T-helper 1 cell treated with Interleukin-12 subunit alpha and Interleukin-12 subunit beta and Interleukin-4 antibody, amounts not matched to agents 30 μg/mL and 1 μg/mL, for 36 hours (primary cell): Measurements from ENCODE around the gene OBP2B.
"Not testable (repeated sequence)": the region's sequence is repeated elsewhere in the genome, so short reads cannot be mapped to it uniquely, and the experiment has no call there.

Experiments
- H3K27ac Mint-ChIP-seq: one replicate; pipeline ENCODE4 v1.8.0; 2021; ENCODE audit warnings: mild to moderate bottlenecking, mixed read lengths
- H3K27me3 Mint-ChIP-seq: one replicate; pipeline ENCODE4 v1.8.0; 2021; ENCODE audit warnings: low read depth, mixed read lengths
- H3K36me3 Mint-ChIP-seq: one replicate; pipeline ENCODE4 v1.8.0; 2021; ENCODE audit warnings: low read depth, mixed read lengths
- H3K4me1 Mint-ChIP-seq: one replicate; pipeline ENCODE4 v1.8.0; 2021; ENCODE audit warnings: low read depth, mixed read lengths
- H3K4me3 Mint-ChIP-seq: one replicate; pipeline ENCODE4 v1.8.0; 2021; ENCODE audit warnings: mild to moderate bottlenecking, moderate library complexity, mixed read lengths
- H3K9me3 Mint-ChIP-seq: one replicate; pipeline ENCODE4 v1.8.0; 2021; ENCODE audit warnings: mixed read lengths

OBP2B gene

DNA sequence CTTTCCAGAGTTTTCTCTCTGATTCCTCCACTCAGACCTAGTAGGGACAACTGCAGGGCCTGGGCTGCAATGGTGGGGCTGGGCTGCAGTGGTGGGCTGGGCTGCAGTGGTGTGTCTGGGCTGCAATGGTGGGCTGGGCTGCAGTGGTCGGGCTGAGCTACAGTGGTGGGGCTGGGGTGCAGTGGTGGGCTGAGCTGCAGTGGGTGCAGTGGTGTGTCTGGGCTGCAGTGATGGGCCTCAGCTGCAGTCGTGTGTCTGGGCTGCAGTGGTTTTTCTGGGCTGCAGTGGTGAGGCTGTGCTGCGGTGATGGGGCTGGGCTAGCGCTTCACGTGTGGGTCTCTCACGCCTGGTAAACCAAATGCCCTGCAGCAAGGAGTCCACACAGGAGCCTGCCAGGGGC, 38.6 kb upstream of the OBP2B start:
- Mint-ChIP-seq H3K9me3 (no peaks in the 10 kb centered on the region), H3K27ac (no peak overlapping the region), H3K4me3 (no peak overlapping the region), H3K36me3 (peaks cover 2% of the 10 kb centered on the region), H3K4me1 (peaks cover 15% of the 10 kb centered on the region), H3K27me3 (peaks cover 15% of the 10 kb centered on the region)

DNA sequence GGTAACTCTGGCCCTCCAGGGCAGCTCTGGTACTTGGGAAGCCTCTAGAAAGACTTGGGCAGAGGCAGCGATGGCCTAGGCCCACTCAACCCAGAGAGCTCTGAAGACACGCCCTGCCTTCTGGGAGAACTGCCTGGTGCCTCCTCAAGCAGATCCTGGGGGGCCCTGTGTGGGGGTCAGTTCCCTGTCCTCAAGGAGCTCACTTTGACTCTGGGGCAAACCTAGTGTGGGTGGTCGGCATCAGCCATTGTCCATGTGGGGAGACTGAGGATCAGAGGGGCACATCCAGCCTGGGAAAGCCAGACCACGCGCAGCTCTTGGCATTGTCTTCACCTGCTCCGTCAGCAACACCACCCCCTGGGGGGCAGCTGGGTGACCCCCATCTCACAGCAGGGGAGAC, 37.9 kb upstream of the OBP2B start:
- H3K4me1 Mint-ChIP-seq: peaks cover 15% of the 10 kb centered on the region
- no peak overlapping the region for H3K27ac Mint-ChIP-seq
- H3K9me3 Mint-ChIP-seq: no peaks in the 10 kb centered on the region
- H3K36me3 Mint-ChIP-seq: peaks cover 2% of the 10 kb centered on the region
- peaks cover 15% of the 10 kb centered on the region for H3K27me3 Mint-ChIP-seq
- no peak overlapping the region for H3K4me3 Mint-ChIP-seq

DNA sequence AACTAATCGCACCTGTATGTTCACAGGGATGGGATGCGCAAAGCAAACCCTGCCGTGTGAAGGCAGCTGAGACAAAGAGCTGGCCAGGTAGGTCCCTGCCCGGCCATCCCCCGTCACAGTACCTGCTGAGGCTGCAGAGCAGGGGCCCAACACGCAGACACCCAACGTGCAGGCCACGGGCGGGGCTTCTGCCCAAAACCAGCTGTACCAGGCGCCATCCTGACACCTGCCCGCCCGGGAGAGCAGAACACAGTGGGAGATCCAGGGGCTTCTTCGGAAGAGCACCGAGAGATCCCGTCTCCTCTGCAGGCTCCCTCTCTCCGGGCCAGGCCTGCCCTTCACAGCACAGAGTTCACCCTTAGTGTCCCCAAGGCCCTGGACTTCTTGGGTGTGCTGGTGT, 37.5 kb upstream of the OBP2B start:
- Mint-ChIP-seq H3K36me3 (peaks cover 2% of the 10 kb centered on the region), H3K27ac (no peak overlapping the region), H3K4me1 (peaks cover 13% of the 10 kb centered on the region), H3K4me3 (no peak overlapping the region), H3K27me3 (peaks cover 15% of the 10 kb centered on the region), H3K9me3 (no peaks in the 10 kb centered on the region)

DNA sequence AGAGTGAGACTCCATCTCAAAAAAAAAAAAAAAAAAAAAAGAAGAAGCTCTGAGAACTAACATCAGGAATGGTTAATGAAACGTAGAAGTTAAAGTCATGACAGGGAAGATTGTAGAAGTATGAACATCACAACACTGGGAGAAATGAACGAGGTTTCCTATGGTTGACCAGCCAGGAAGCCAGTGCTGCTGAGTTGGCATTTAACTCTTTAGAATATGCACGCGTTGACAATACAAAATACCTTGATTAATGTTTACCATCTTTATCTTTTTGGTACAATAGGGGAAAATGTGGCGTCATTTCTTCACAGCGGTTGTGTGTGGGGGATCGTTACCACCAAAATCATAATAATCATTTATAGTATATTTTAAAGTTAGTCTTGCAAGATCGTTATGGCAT, 33.9 kb upstream of the OBP2B start:
- no peaks in the 10 kb centered on the region for H3K36me3 Mint-ChIP-seq
- peaks cover 12% of the 10 kb centered on the region for H3K27me3 Mint-ChIP-seq
- no peak overlapping the region for H3K27ac Mint-ChIP-seq
- peaks cover 6% of the 10 kb centered on the region for H3K4me1 Mint-ChIP-seq
- no peaks in the 10 kb centered on the region for H3K9me3 Mint-ChIP-seq
- H3K4me3 Mint-ChIP-seq: no peak overlapping the region

DNA sequence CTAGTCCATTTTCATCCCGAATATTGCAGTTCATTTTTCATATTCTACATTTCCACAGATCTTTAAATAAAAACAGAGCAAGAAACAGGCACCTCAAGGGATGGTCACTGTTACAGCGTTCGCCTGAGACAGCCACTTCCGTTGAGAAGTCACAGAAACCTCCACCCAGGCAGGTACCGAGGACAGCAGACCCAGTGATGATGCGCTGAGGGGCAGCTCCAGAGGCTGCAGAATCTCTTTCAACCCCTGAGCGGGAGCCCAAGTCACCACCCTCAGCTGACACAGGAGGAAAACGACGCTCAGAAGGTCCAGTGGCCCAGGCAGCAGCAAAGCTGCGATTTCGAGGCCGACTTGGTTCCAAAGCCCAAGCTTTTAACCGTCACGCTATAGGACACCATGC, 33.2 kb upstream of the OBP2B start:
- Mint-ChIP-seq H3K9me3 (no peaks in the 10 kb centered on the region), H3K4me1 (peaks cover 6% of the 10 kb centered on the region), H3K36me3 (no peaks in the 10 kb centered on the region), H3K4me3 (no peak overlapping the region), H3K27me3 (peaks cover 19% of the 10 kb centered on the region), H3K27ac (no peak overlapping the region)

DNA sequence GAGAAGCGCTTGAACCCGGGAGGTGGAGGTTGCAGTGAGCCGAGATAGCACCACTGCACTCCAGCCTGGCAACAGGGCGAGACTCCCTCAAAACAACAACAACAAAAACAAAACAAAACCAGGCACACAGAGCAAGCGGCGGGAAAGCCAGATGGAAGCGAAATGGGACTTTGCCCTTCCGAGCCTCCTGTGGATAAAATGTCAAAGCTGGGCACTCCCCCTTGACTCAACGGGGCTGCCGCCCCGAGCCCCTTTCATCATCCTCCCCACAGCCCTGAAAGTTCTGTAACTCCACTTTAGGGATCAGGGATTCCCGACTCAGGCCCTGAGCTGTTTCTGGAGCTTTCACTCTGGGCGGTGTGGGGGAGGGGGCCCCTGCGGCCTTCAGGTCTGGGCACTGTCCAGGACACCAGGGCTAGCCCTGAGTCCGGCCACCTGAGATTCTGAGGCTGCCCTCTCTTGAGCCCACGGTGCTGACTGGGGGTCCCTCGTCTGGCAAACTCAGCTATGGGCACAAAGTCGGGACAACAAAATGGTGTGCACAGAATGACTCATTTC, 30.6 kb upstream of the OBP2B start:
- H3K4me1 Mint-ChIP-seq: peaks cover 6% of the 10 kb centered on the region
- H3K4me3 Mint-ChIP-seq: no peak overlapping the region
- H3K36me3 Mint-ChIP-seq: no peaks in the 10 kb centered on the region
- H3K27ac Mint-ChIP-seq: no peak overlapping the region
- H3K9me3 Mint-ChIP-seq: no peaks in the 10 kb centered on the region
- peaks cover 19% of the 10 kb centered on the region for H3K27me3 Mint-ChIP-seq

DNA sequence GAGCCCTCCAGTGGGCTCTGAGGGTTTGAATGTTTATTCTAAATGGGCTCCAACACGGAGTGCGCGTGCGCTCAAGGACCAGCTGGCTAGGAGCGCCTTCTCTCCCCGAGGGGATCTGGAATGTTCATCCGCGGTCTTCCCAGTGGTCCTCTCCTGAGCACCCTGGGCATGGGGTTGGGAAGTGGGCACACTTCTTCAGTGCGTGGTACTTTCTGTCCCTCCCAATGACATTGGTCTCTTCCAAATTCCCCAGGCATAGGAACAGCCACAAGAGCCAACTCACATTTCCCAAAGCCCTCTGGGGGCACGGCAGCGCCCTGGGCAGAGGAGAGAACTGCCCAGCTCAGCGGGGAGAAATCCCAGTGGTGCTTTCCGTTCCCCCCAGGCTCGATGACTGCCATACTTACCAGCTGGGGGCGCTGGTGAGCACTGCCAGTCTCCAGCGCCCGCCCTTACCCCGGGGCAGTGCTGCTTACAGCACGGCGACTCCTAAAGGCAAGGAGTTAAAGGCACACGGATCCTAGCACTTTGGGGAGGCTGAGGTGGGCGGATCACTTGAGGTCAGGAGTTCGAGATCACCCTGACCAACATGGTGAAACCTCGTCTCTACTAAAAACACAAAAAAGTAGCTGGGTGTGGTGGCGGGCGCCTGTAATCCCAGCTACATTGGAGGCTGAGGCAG, 29.9 kb upstream of the OBP2B start:
- H3K27ac Mint-ChIP-seq: no peak overlapping the region
- H3K9me3 Mint-ChIP-seq: no peaks in the 10 kb centered on the region

DNA sequence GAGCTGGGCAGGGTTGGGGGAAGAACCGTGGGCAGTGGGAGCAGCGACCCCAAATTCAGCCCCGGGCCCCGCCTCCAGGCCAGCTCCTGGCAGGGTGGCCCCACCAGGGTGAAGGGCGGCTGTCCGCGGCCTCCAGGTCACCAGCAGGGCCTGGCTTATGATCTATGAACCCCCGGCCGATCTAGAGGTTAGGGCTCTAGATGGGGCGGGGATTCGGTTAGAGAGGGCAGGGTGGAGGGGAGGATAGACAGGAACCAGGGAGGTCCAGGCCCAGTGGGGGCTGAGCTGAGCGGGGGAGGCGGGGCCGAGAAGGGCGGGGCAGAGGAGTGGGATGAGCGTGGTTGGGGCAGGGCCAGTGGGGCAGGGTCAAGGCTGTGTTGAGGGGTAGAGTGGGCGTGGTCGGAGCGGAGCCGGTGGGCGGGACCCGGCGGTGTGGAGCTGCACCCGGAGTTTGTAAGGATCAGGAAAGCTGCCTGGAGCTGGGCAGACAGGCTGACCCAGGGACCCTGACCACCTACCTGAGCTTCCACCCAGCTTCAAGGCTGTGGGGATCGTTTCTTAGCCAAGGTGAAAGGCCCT, 29.3 kb upstream of the OBP2B start:
- no peak overlapping the region for H3K27ac Mint-ChIP-seq
- H3K4me1 Mint-ChIP-seq: peaks cover 6% of the 10 kb centered on the region
- peak overlapping the region; percentile 34 for H3K4me3 Mint-ChIP-seq

More for the DNA sequence above, 29.9 kb upstream of the OBP2B start:
- peaks cover 6% of the 10 kb centered on the region for H3K4me1 Mint-ChIP-seq
- H3K36me3 Mint-ChIP-seq: no peaks in the 10 kb centered on the region
- H3K4me3 Mint-ChIP-seq: peak overlapping the region; percentile 61
- H3K27me3 Mint-ChIP-seq: peaks cover 19% of the 10 kb centered on the region

DNA sequence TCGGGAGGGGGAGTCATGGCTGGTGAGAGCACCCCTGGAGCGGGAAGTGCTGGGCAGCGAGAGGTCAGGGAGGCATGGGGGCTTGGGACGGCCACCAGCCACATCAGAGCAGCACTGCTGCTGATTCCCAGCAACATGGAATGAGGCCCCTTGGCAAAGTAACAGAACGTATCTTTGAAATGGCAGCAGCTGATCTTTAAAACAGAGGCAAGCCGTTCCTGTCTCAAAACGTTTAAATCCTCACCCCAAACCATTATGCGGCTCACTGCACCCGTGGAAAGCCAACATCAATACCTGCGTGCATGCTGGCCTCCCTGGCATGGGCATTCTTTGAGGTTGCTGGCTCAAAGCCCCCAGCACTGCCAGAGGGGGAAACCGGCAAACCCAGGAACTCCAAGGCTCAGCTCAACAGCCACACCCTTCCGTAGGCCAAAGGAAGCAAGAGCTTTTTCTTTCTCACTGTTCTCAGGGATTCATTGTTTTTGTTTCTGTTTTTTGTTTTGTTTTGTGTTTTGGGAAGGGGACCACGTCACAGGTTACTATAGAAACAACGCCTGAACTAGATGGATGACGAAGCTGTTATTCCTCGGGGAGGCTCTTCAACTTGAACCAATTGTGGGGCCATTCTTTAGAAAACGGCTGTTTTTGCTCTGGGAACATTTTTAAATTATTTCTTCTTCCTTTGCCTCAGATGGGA, 28.1 kb upstream of the OBP2B start:
- Mint-ChIP-seq H3K36me3 (no peaks in the 10 kb centered on the region), H3K27me3 (peaks cover 8% of the 10 kb centered on the region), H3K4me3 (no peak overlapping the region), H3K4me1 (peaks cover 6% of the 10 kb centered on the region), H3K9me3 (no peaks in the 10 kb centered on the region), H3K27ac (no peak overlapping the region)

More for the DNA sequence above, 29.3 kb upstream of the OBP2B start:
- Mint-ChIP-seq H3K27me3 (peaks cover 13% of the 10 kb centered on the region), H3K9me3 (no peaks in the 10 kb centered on the region), H3K36me3 (no peaks in the 10 kb centered on the region)

DNA sequence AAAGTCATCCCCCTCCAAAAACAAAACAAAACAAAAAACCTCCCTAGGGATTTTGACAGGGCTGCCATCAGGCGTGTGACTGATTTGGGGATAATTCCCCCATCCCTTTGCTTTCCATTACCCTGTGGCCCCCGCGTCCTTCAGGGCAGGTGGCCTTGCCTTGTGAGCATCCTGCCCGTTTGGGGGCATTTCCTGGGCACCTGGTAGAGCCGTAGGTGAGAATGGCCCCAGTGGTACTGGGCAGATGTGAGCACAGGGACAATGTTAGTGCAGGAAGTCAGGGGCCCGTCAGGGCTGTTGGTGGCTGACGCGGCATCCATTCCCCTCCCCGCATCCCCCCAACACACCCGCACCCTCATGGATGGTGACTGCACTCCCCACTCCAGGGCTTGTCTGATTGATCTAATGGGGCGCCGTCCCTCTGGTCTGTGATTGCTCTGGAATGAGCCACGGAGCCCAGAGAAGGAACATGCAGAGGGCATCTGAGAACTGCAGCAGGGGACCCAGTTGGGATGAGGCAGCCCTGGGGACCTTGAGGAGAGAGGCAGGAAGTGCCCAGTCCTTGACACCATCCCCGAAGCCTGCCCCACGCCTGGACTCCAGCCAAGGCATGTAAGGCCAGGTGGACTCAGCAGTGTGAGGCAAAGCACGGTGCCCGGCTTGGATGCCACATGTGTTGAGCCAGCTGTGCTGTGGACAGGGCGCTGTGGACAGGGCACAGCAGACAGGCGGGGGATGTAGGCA, 27.4 kb upstream of the OBP2B start:
- not testable (repeated sequence) for H3K9me3 Mint-ChIP-seq, H3K27me3 Mint-ChIP-seq, H3K27ac Mint-ChIP-seq, H3K36me3 Mint-ChIP-seq, H3K4me3 Mint-ChIP-seq, H3K4me1 Mint-ChIP-seq

DNA sequence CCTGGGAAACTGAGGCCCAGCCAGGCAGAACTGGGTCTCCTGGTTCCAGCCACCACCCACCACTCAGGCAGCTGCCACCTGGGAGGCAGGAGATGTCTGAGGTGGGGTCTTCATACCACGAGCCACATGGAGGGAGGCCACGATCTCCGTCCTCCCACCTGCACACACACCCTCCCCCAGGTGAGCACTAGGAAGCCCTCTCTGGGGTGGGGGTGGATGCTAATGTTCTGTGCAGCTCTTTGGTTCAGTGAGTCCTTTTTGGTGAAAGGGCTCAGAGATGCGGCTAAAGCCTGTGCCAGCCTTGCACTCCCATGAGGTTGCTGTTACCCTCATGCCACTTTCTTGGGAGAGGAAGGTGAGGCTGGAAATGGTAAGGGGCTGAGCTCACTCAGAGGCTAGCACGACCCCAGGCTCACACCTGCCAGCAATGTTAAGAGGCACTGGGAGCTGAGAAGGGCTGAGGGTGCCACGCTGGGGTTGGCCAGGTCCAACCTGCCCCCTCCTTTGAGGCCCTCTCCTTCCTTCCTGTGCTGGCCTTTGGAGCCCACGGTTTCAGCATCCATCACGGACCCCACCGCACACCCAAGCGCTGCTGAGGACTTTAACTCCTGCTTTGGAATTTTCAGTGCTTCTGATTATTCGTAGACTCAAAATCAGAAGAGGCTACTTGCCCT, 26.6 kb upstream of the OBP2B start:
- Mint-ChIP-seq H3K4me1 (peaks cover 6% of the 10 kb centered on the region), H3K27me3 (peaks cover 8% of the 10 kb centered on the region), H3K9me3 (no peaks in the 10 kb centered on the region), H3K36me3 (no peaks in the 10 kb centered on the region), H3K27ac (no peak overlapping the region), H3K4me3 (no peak overlapping the region)

DNA sequence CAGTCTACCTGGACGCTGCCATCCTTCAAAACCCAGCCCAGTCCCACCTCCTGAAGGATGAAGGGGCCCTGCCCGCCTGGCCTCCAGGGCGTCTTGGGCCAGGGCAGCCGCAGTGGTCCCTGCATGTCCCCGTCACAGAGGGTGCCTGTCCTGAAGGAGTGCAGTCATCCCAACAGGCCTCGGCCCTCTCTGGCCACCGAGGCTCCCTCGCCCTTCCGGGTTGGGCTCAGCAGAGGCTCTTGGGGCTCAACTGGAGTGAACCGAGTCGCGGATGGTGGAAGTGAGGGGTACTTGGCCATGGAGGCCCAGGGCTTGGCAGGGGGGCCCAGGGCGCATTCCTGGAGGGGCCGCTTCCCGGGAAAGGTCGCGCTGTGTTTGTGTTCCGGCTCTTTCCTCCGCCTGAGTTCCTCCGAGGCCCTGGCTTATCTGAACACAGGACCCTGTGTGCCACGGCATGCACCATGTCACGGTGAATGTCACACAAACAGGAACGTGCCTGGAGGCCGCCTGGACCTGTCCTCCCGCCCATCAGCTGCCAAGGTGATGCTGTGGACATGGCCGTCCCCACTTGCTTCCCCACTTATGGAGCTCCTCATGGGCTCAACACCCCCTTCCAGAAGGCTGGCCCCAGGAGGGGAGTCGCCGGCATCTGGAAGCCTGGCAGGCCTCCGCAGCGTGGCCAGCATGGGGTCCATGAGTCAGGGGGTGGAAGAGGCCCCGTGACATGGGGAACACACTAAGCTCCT, 25.7 kb upstream of the OBP2B start:
- peaks cover 8% of the 10 kb centered on the region for H3K27me3 Mint-ChIP-seq
- peak overlapping the region; percentile 49 for H3K27ac Mint-ChIP-seq
- no peak overlapping the region for H3K4me3 Mint-ChIP-seq
- H3K9me3 Mint-ChIP-seq: no peaks in the 10 kb centered on the region
- peaks cover 6% of the 10 kb centered on the region for H3K4me1 Mint-ChIP-seq
- no peaks in the 10 kb centered on the region for H3K36me3 Mint-ChIP-seq

DNA sequence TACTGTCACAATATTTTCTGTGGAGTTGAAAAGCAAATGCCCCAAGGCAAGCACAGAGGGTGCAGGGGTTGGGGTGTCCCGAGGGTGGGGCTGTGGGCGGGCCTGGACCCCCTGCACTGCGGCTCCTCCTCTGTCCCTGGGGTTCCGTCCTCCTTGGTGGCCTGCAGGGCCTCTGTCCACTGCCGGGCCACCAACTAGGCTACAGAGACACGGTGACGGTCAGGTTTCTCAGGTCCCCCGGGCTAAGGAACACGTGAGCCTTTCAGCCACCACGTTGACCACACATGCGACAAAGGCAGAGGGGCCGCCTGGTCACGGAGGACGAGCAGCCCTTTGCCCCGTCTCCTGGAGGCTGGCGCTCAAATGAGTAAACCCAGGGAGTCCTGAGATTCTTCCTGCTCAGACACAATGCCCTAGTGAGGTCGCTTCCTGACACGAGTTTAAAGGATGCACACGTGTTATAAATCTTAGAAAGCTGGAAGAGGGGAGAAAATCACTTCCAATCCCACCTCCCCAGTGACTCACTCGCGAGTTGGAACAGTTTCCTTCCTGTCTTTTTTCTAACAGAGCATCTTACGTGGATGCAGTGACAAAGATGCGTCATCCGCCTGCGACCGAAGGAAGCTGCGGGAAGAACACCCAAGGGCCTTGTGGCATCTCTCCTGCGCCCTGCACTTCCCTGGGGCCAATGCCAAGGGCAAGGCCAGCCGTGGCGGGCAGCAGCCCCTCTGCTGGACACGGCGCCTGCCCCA, 24.8 kb upstream of the OBP2B start:
- no peaks in the 10 kb centered on the region for H3K36me3 Mint-ChIP-seq
- H3K27me3 Mint-ChIP-seq: peaks cover 8% of the 10 kb centered on the region
- no peak overlapping the region for H3K27ac Mint-ChIP-seq
- H3K4me3 Mint-ChIP-seq: no peak overlapping the region
- peaks cover 2% of the 10 kb centered on the region for H3K4me1 Mint-ChIP-seq
- no peaks in the 10 kb centered on the region for H3K9me3 Mint-ChIP-seq
